BE2C (cell line): ENCODE data around the gene SORBS2.

Experiments
- DNase-seq: peaks from one replicate; pipeline ENCODE4 v3.0.0-alpha.2; 2020
- H3K27me3 ChIP-seq: fragments of 250-450 bp; sonication (Bioruptor Pico); 2 replicates; pipeline ENCODE4 v1.5.1; 2020; ENCODE audit warnings: mild to moderate bottlenecking
- H3K36me3 ChIP-seq: fragments of 250-450 bp; sonication (Bioruptor Pico); 2 replicates; pipeline ENCODE4 v1.5.1; 2020; ENCODE audit warnings: mild to moderate bottlenecking
- H3K4me1 ChIP-seq: fragments of 250-450 bp; sonication (Bioruptor Pico); 2 replicates; pipeline ENCODE4 v1.5.1; 2020
- H3K4me3 ChIP-seq: 2 replicates; pipeline ENCODE4 v1.5.1; 2011; ENCODE audit warnings: low read depth, low read length
- H3K9me3 ChIP-seq: fragments of 250-450 bp; sonication (Bioruptor Pico); 2 replicates; pipeline ENCODE4 v1.5.1; 2020
- CTCF ChIP-seq: IDR thresholded peaks from 2 replicates; pipeline ENCODE4 v1.5.1; 2012; ENCODE audit warnings: mild to moderate bottlenecking, low read depth, low read length

The SORBS2 gene

GRCh38 chr4:185833055-185833598 is 21.1 kb upstream of the SORBS2 start:
- H3K4me3 ChIP-seq: no peak overlapping the region
- DNase-seq: no peak
- H3K9me3 ChIP-seq: no peaks in the 10 kb centered on the region
- no peaks in the 10 kb centered on the region for H3K36me3 ChIP-seq
- no peak for TF ChIP-seq CTCF
- peaks cover 4% of the 10 kb centered on the region for H3K4me1 ChIP-seq
- no peaks in the 10 kb centered on the region for H3K27me3 ChIP-seq

GRCh38 chr4:185831125-185831815 is 19.3 kb upstream of the SORBS2 start:
- Histone ChIP-seq H3K9me3 (no peaks in the 10 kb centered on the region), H3K4me1 (peaks cover 4% of the 10 kb centered on the region), H3K4me3 (no peak overlapping the region), H3K27me3 (no peaks in the 10 kb centered on the region), H3K36me3 (no peaks in the 10 kb centered on the region)
- DNase-seq: no peak
- TF ChIP-seq CTCF: no peak

- H3K4me3 ChIP-seq: no peak overlapping the region
Observed at GRCh38 chr4:185830263-185830994, 18.4 kb upstream of the SORBS2 start.

GRCh38 chr4:185826381-185826780 is 14.4 kb upstream of the SORBS2 start:
- Histone ChIP-seq H3K27me3 (no peaks in the 10 kb centered on the region), H3K9me3 (no peaks in the 10 kb centered on the region), H3K4me3 (no peak overlapping the region), H3K4me1 (no peaks in the 10 kb centered on the region), H3K36me3 (no peaks in the 10 kb centered on the region)
- TF ChIP-seq CTCF: no peak
- DNase-seq: no peak

More at GRCh38 chr4:185830263-185830994, 18.4 kb upstream of the SORBS2 start:
- Histone ChIP-seq H3K36me3 (no peaks in the 10 kb centered on the region), H3K9me3 (no peaks in the 10 kb centered on the region), H3K27me3 (no peaks in the 10 kb centered on the region), H3K4me1 (peaks cover 4% of the 10 kb centered on the region; the same call in 1 of the 2 replicates)
- no peak for DNase-seq
- no peak for TF ChIP-seq CTCF

GRCh38 chr4:185825737-185826136 is 13.7 kb upstream of the SORBS2 start:
- no peak for DNase-seq
- no peaks in the 10 kb centered on the region for H3K9me3 ChIP-seq
- no peaks in the 10 kb centered on the region for H3K4me1 ChIP-seq
- no peaks in the 10 kb centered on the region for H3K36me3 ChIP-seq
- no peak overlapping the region for H3K4me3 ChIP-seq
- TF ChIP-seq CTCF: no peak
- no peaks in the 10 kb centered on the region for H3K27me3 ChIP-seq

GRCh38 chr4:185822791-185823190 is 10.8 kb upstream of the SORBS2 start:
- no peaks in the 10 kb centered on the region for H3K27me3 ChIP-seq
- no peak overlapping the region for H3K4me3 ChIP-seq
- H3K36me3 ChIP-seq: no peaks in the 10 kb centered on the region
- no peak for DNase-seq
- no peaks in the 10 kb centered on the region for H3K9me3 ChIP-seq
- no peak for TF ChIP-seq CTCF
- H3K4me1 ChIP-seq: no peaks in the 10 kb centered on the region
